ENCODE data around the gene TTC7B.

DNA sequence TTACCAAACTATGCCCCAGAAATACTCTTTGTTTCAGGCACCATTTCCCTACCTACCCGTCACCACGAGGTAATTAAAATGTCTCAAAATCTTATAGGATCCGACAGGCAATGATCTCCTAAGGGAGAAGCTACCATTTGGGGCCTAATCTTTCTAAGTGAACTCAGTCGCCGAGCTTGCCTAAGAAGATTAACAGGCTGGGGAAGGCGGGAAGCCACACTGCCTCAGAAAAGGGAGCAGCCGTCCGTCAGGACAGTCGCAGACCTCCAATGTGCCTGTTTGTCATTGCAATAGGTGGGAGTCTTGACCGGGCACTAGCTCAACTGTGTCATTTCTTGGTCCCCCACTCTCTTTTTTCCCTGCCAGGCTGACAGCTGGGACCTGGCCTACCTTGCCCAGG lies 4.6 kb downstream of the TTC7B start:
- TF ChIP-seq POLR2AphosphoS5 (IDR thresholded peaks at IDR 0.05; ENCODE audit: low read depth, low read length) (no peak), TAF1 (IDR thresholded peaks at IDR 0.05; ENCODE audit: borderline replicate concordance, insufficient read depth, low read length) (no peak), SIN3A (IDR thresholded peaks at IDR 0.05; ENCODE audit: borderline replicate concordance, insufficient read depth, low read length) (no peak)
